HEK293 (cell line): ENCODE data around the gene SMOC1.

Experiments
- AEBP2 ChIP-seq: fragments of 450-650 bp; formaldehyde crosslinking; IDR thresholded peaks from 2 replicates; pipeline ENCODE4 v1.5.1; 2016; ENCODE audit warnings: missing biosample characterization, missing genetic modification characterization, borderline replicate concordance
- BCL11A ChIP-seq: fragments of 450-650 bp; formaldehyde crosslinking; IDR thresholded peaks from 2 replicates; pipeline ENCODE4 v1.5.1; 2016; ENCODE audit warnings: low read depth, missing biosample characterization, missing genetic modification characterization
- IKZF3 ChIP-seq: fragments of 450-650 bp; IDR thresholded peaks from 2 replicates; pipeline ENCODE4 v1.5.0; 2018; ENCODE audit warnings: missing biosample characterization, mild to moderate bottlenecking, missing genetic modification characterization, moderate library complexity
- KLF1 ChIP-seq: fragments of 450-650 bp; formaldehyde crosslinking; IDR thresholded peaks from 2 replicates; pipeline ENCODE4 v1.5.1; 2016; ENCODE audit warnings: missing biosample characterization, missing genetic modification characterization
- KLF16 ChIP-seq: fragments of 450-650 bp; formaldehyde crosslinking; IDR thresholded peaks from 2 replicates; pipeline ENCODE4 v1.5.1; 2017; ENCODE audit warnings: missing biosample characterization, missing genetic modification characterization
- KLF9 ChIP-seq: fragments of 450-650 bp; formaldehyde crosslinking; IDR thresholded peaks from 2 replicates; pipeline ENCODE4 v1.5.1; 2016; ENCODE audit warnings: missing biosample characterization, missing genetic modification characterization, low read depth
- OSR2 ChIP-seq: fragments of 450-650 bp; formaldehyde crosslinking; IDR thresholded peaks from 2 replicates; pipeline ENCODE4 v1.5.1; 2016; ENCODE audit warnings: missing biosample characterization, missing genetic modification characterization
- PATZ1 ChIP-seq: fragments of 450-650 bp; formaldehyde crosslinking; IDR thresholded peaks from 2 replicates; pipeline ENCODE4 v1.5.1; 2016; ENCODE audit warnings: missing biosample characterization, missing genetic modification characterization
- SCRT2 ChIP-seq: fragments of 450-650 bp; formaldehyde crosslinking; IDR thresholded peaks from 2 replicates; pipeline ENCODE4 v1.5.1; 2016; ENCODE audit warnings: missing biosample characterization, missing genetic modification characterization
- WT1 ChIP-seq: fragments of 450-650 bp; formaldehyde crosslinking; IDR thresholded peaks from 2 replicates; pipeline ENCODE4 v1.5.1; 2016; ENCODE audit warnings: missing biosample characterization, missing genetic modification characterization
- YY2 ChIP-seq: fragments of 450-650 bp; formaldehyde crosslinking; IDR thresholded peaks from 2 replicates; pipeline ENCODE4 v1.5.1; 2016; ENCODE audit warnings: missing biosample characterization, missing genetic modification characterization
- ZBTB21 ChIP-seq: fragments of 450-650 bp; formaldehyde crosslinking; IDR thresholded peaks from 2 replicates; pipeline ENCODE4 v1.5.1; 2017; ENCODE audit warnings: missing biosample characterization, missing genetic modification characterization
- ZBTB26 ChIP-seq: fragments of 450-650 bp; formaldehyde crosslinking; optimal IDR thresholded peaks from 2 replicates; pipeline ENCODE3; 2016; ENCODE audit warnings: missing biosample characterization, mild to moderate bottlenecking, missing genetic modification characterization
- ZFP69B ChIP-seq: fragments of 450-650 bp; formaldehyde crosslinking; IDR thresholded peaks from 2 replicates; pipeline ENCODE4 v1.5.1; 2016; ENCODE audit warnings: missing biosample characterization, missing genetic modification characterization
- ZNF341 ChIP-seq: fragments of 450-650 bp; formaldehyde crosslinking; IDR thresholded peaks from 2 replicates; pipeline ENCODE4; 2016; ENCODE audit warnings: low read depth, missing biosample characterization, missing genetic modification characterization
- ZNF391 ChIP-seq: fragments of 450-650 bp; formaldehyde crosslinking; IDR thresholded peaks from 2 replicates; pipeline ENCODE4 v1.5.1; 2016; ENCODE audit warnings: low read depth, missing biosample characterization, missing genetic modification characterization, borderline replicate concordance
- ZNF394 ChIP-seq: fragments of 450-650 bp; formaldehyde crosslinking; IDR thresholded peaks from 2 replicates; pipeline ENCODE4 v1.5.1; 2016; ENCODE audit warnings: missing biosample characterization, missing genetic modification characterization, mild to moderate bottlenecking, moderate library complexity, borderline replicate concordance
- ZNF501 ChIP-seq: fragments of 450-650 bp; formaldehyde crosslinking; IDR thresholded peaks from 2 replicates; pipeline ENCODE4 v1.5.1; 2016; ENCODE audit warnings: missing biosample characterization, missing genetic modification characterization
- ZNF692 ChIP-seq: fragments of 450-650 bp; formaldehyde crosslinking; IDR thresholded peaks from 2 replicates; pipeline ENCODE4 v1.5.1; 2016; ENCODE audit warnings: missing biosample characterization, missing genetic modification characterization
- ZNF76 ChIP-seq: fragments of 450-650 bp; formaldehyde crosslinking; IDR thresholded peaks from 2 replicates; pipeline ENCODE4; 2016; ENCODE audit warnings: low read depth, missing biosample characterization, missing genetic modification characterization, borderline replicate concordance
- TF ChIP-seq, protein P1 (sequence below): fragments of 450-650 bp; formaldehyde crosslinking; IDR thresholded peaks from 2 replicates; pipeline ENCODE4 v1.5.1; 2016; ENCODE audit warnings: missing biosample characterization, missing genetic modification characterization
- TF ChIP-seq, protein P2 (sequence below): fragments of 450-650 bp; formaldehyde crosslinking; IDR thresholded peaks from 2 replicates; pipeline ENCODE4 v1.5.1; 2017; ENCODE audit warnings: missing biosample characterization, missing genetic modification characterization
- TF ChIP-seq, protein P3 (sequence below): fragments of 450-650 bp; formaldehyde crosslinking; IDR thresholded peaks from 2 replicates; pipeline ENCODE4 v1.5.1; 2016; ENCODE audit warnings: missing biosample characterization, missing genetic modification characterization
- TF ChIP-seq, protein P4 (sequence below): fragments of 450-650 bp; formaldehyde crosslinking; IDR thresholded peaks from 2 replicates; pipeline ENCODE4 v1.5.1; 2016; ENCODE audit warnings: missing biosample characterization, missing genetic modification characterization

Gene SMOC1

GRCh38 chr14:69999261-69999674 is 120.1 kb downstream of the SMOC1 start (continued):
- TF ChIP-seq AEBP2 (tag by site-specific recombination) (no peak), SCRT2 (peak; percentile 59; the same call in 1 of the 2 replicates), PATZ1 (tag by site-specific recombination) (peak; percentile 86), ZFP69B (peak; percentile 73; the same call in 1 of the 2 replicates), ZNF341 (0 out of 2 replicates have a peak, but pooled peaks have one; percentile 34), YY2 (tag by site-specific recombination) (no peak), KLF9 (tag by site-specific recombination) (no peak), ZNF692 (peak; percentile 64), ZNF501 (tag by site-specific recombination) (0 out of 2 replicates have a peak, but pooled peaks have one; percentile 59), ZNF76 (peak; percentile 46; the same call in 1 of the 2 replicates), KLF1 (tag by site-specific recombination) (no peak; the same call in 1 of the 2 replicates), ZNF391 (tag by site-specific recombination) (peak; percentile 70), OSR2 (tag by site-specific recombination) (peak; percentile 99), WT1 (tag by site-specific recombination) (peak; percentile 95), ZNF394 (peak; percentile 67; the same call in 1 of the 2 replicates), ZBTB21 (tag by site-specific recombination) (peak; percentile 96), ZBTB26 (tag by site-specific recombination) (peak; percentile 22), IKZF3 (tag by site-specific recombination) (peak; percentile 93), KLF16 (tag by site-specific recombination) (0 out of 2 replicates have a peak, but pooled peaks have one; percentile 19), BCL11A (tag by site-specific recombination) (peak; percentile 85)
- TF ChIP-seq, protein P1, sequence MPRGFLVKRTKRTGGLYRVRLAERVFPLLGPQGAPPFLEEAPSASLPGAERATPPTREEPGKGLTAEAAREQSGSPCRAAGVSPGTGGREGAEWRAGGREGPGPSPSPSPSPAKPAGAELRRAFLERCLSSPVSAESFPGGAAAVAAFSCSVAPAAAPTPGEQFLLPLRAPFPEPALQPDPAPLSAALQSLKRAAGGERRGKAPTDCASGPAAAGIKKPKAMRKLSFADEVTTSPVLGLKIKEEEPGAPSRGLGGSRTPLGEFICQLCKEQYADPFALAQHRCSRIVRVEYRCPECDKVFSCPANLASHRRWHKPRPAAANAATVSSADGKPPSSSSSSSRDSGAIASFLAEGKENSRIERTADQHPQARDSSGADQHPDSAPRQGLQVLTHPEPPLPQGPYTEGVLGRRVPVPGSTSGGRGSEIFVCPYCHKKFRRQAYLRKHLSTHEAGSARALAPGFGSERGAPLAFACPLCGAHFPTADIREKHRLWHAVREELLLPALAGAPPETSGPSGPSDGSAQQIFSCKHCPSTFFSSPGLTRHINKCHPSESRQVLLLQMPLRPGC (tag by site-specific recombination): peak; percentile 92
- TF ChIP-seq, protein P2, sequence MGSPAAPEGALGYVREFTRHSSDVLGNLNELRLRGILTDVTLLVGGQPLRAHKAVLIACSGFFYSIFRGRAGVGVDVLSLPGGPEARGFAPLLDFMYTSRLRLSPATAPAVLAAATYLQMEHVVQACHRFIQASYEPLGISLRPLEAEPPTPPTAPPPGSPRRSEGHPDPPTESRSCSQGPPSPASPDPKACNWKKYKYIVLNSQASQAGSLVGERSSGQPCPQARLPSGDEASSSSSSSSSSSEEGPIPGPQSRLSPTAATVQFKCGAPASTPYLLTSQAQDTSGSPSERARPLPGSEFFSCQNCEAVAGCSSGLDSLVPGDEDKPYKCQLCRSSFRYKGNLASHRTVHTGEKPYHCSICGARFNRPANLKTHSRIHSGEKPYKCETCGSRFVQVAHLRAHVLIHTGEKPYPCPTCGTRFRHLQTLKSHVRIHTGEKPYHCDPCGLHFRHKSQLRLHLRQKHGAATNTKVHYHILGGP (tag by site-specific recombination): peak; percentile 54; the same call in 1 of the 2 replicates
- TF ChIP-seq, protein P3, sequence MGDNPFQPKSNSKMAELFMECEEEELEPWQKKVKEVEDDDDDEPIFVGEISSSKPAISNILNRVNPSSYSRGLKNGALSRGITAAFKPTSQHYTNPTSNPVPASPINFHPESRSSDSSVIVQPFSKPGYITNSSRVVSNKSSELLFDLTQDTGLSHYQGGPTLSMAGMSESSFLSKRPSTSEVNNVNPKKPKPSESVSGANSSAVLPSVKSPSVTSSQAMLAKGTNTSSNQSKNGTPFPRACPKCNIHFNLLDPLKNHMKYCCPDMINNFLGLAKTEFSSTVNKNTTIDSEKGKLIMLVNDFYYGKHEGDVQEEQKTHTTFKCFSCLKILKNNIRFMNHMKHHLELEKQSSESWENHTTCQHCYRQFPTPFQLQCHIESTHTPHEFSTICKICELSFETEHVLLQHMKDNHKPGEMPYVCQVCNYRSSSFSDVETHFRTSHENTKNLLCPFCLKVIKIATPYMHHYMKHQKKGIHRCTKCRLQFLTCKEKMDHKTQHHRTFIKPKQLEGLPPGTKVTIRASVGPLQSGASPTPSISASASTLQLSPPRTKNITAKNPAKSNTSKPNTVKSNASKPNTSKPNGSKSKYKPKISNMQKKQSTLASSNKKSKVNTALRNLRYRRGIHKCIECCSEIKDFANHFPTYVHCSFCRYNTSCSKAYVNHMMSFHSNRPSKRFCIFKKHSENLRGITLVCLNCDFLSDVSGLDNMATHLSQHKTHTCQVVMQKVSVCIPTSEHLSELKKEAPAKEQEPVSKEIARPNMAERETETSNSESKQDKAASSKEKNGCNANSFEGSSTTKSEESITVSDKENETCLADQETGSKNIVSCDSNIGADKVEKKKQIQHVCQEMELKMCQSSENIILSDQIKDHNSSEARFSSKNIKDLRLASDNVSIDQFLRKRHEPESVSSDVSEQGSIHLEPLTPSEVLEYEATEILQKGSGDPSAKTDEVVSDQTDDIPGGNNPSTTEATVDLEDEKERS (tag by site-specific recombination): no peak
- TF ChIP-seq, protein P4, sequence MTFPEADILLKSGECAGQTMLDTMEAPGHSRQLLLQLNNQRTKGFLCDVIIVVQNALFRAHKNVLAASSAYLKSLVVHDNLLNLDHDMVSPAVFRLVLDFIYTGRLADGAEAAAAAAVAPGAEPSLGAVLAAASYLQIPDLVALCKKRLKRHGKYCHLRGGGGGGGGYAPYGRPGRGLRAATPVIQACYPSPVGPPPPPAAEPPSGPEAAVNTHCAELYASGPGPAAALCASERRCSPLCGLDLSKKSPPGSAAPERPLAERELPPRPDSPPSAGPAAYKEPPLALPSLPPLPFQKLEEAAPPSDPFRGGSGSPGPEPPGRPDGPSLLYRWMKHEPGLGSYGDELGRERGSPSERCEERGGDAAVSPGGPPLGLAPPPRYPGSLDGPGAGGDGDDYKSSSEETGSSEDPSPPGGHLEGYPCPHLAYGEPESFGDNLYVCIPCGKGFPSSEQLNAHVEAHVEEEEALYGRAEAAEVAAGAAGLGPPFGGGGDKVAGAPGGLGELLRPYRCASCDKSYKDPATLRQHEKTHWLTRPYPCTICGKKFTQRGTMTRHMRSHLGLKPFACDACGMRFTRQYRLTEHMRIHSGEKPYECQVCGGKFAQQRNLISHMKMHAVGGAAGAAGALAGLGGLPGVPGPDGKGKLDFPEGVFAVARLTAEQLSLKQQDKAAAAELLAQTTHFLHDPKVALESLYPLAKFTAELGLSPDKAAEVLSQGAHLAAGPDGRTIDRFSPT (tag by site-specific recombination): peak; percentile 89
